ENCODE data around the gene KIAA2012. TPM values are rescaled to one million over a fixed set of nuclear protein-coding genes. Genes with fewer than 3 reads are reported as not detected.

Gene KIAA2012
- polyA plus RNA-seq, 1 donor (not counting 4 experiments of a cell fraction or from before 2014, with no cell fraction given), result not detected

GRCh38 chr2:202201220-202202160, 128.4 kb downstream of the KIAA2012 start:
- Histone ChIP-seq H4K20me1 (ENCODE audit: control insufficient read depth, extremely low read depth, insufficient read depth, low read length) (no peaks in the 10 kb centered on the region), H3K79me2 (ENCODE audit: control insufficient read depth, insufficient read depth, low read length) (no peaks in the 10 kb centered on the region), H3K4me2 (ENCODE audit: control insufficient read depth, extremely low read depth, insufficient read depth, low read depth, low read length) (no peak overlapping the region), H2AFZ (ENCODE audit: control insufficient read depth, low read length) (no peak overlapping the region), H3K27ac (ENCODE audit: control insufficient read depth, insufficient read depth, low read length) (no peak overlapping the region), H3K4me1 (ENCODE audit: control insufficient read depth, extremely low read depth, insufficient read depth, low read length) (no peaks in the 10 kb centered on the region), H3K9me1 (ENCODE audit: control insufficient read depth, extremely low read depth, insufficient read depth, low read length) (no peaks in the 10 kb centered on the region), H3K9ac (ENCODE audit: control insufficient read depth, extremely low read depth, insufficient read depth, low read length) (no peak overlapping the region), H3K9me3 (ENCODE audit: control insufficient read depth, low read depth, low read length) (no peaks in the 10 kb centered on the region), H3K36me3 (ENCODE audit: control insufficient read depth in 2 of 2, extremely low read depth in 1 of 2, insufficient read depth in 2 of 2, low read length in 2 of 2) (no peaks in the 10 kb centered on the region), H3K27me3 (ENCODE audit: control insufficient read depth, extremely low read depth, insufficient read depth, low read length) (no peaks in the 10 kb centered on the region), H3K4me3 (ENCODE audit: control insufficient read depth in 2 of 3, extremely low read depth in 1 of 3, insufficient read depth in 2 of 3, low read depth in 1 of 3, low read length in 3 of 3) (no peak overlapping the region)
- DNase-seq (ENCODE audit: low read depth, low spot score) (no peak), FAIRE-seq (peak; percentile 59)
- TF ChIP-seq EZH2 (IDR thresholded peaks at IDR 0.05; ENCODE audit: low read length) (no peak), CTCF (optimal IDR thresholded peaks at IDR 0.05 in 1 of 3, IDR thresholded peaks at IDR 0.05 in 1 of 3, conservative IDR thresholded peaks at IDR 0.05 in 1 of 3; ENCODE audit: extremely low read depth in 1 of 3, insufficient read depth in 2 of 3, low read length in 3 of 3) (no peak)
- dilution Hi-C loops (cut with MboI; ENCODE audit: extremely low pct_ligation_motif_present, low sequenced_read_pairs), result no loop called here

GRCh38 chr2:202203348-202203747, 130.3 kb downstream of the KIAA2012 start:
- no peak for FAIRE-seq
- H4K20me1 ChIP-seq (ENCODE audit: control insufficient read depth, extremely low read depth, insufficient read depth, low read length), result no peaks in the 10 kb centered on the region

More at GRCh38 chr2:202203348-202203747, 130.3 kb downstream of the KIAA2012 start:
- Histone ChIP-seq H3K4me2 (ENCODE audit: control insufficient read depth, extremely low read depth, insufficient read depth, low read depth, low read length) (no peak overlapping the region), H3K4me3 (ENCODE audit: control insufficient read depth in 2 of 3, extremely low read depth in 1 of 3, insufficient read depth in 2 of 3, low read depth in 1 of 3, low read length in 3 of 3) (no peak overlapping the region), H3K9me3 (ENCODE audit: control insufficient read depth, low read depth, low read length) (no peaks in the 10 kb centered on the region), H3K27ac (ENCODE audit: control insufficient read depth, insufficient read depth, low read length) (no peak overlapping the region), H3K36me3 (ENCODE audit: control insufficient read depth in 2 of 2, extremely low read depth in 1 of 2, insufficient read depth in 2 of 2, low read length in 2 of 2) (peaks cover 0 to 1% of the 10 kb centered on the region in 2 experiments), H3K9me1 (ENCODE audit: control insufficient read depth, extremely low read depth, insufficient read depth, low read length) (no peaks in the 10 kb centered on the region), H3K9ac (ENCODE audit: control insufficient read depth, extremely low read depth, insufficient read depth, low read length) (no peak overlapping the region), H2AFZ (ENCODE audit: control insufficient read depth, low read length) (no peak overlapping the region), H3K27me3 (ENCODE audit: control insufficient read depth, extremely low read depth, insufficient read depth, low read length) (no peaks in the 10 kb centered on the region), H3K79me2 (ENCODE audit: control insufficient read depth, insufficient read depth, low read length) (no peaks in the 10 kb centered on the region), H3K4me1 (ENCODE audit: control insufficient read depth, extremely low read depth, insufficient read depth, low read length) (no peaks in the 10 kb centered on the region)
- TF ChIP-seq CTCF (optimal IDR thresholded peaks at IDR 0.05 in 1 of 3, IDR thresholded peaks at IDR 0.05 in 1 of 3, conservative IDR thresholded peaks at IDR 0.05 in 1 of 3; ENCODE audit: extremely low read depth in 1 of 3, insufficient read depth in 2 of 3, low read length in 3 of 3), result no peak
- no peak for TF ChIP-seq EZH2 (IDR thresholded peaks at IDR 0.05; ENCODE audit: low read length)
- DNase-seq (ENCODE audit: low read depth, low spot score), result no peak
- dilution Hi-C loops (cut with MboI; ENCODE audit: extremely low pct_ligation_motif_present, low sequenced_read_pairs), result no loop called here
